Measurements from ENCODE around the gene BRAF. TPM values are rescaled to one million over a fixed set of nuclear protein-coding genes. Genes with fewer than 3 reads are reported as not detected.
"Not testable (repeated sequence)": the region's sequence is repeated elsewhere in the genome, so short reads cannot be mapped to it uniquely, and the experiment has no call there.

Gene BRAF
- total RNA-seq, 1 donor from 2014 or later: 52.8 TPM

DNA sequence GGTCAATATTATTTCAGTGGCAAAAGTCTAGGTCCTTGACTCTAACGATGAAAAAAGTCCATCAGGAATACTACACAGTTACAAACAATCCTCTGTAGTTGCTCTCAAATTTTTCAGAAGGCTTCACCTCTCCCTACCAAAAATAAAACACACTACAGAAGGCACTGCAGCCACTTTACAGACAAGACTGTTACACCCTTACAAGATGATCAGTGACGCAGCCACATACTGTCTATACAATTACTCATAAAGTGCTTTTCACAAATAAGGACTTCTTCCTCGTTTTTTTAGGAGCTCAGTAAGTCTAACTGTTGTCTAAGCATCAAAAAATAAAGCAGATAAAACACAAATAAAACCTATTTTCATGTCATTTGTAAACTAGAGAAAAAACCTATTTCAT is 201.2 kb downstream of the BRAF start:
- peaks cover 0 to 6% of the 10 kb centered on the region in 2 donors for H3K36me3 ChIP-seq
- intact Hi-C loops (cut with DNase I): no loop called here
- TF ChIP-seq POLR2A (IDR thresholded peaks at IDR 0.05): no peak
- no peak for TF ChIP-seq POLR2AphosphoS5 (IDR thresholded peaks at IDR 0.05; ENCODE audit: insufficient read depth in 1 of 2, low read depth in 1 of 2)
- no peak for TF ChIP-seq CTCF (IDR thresholded peaks at IDR 0.05)
- H3K9me3 ChIP-seq: no peaks in the 10 kb centered on the region
- no peaks in the 10 kb centered on the region for H3K4me1 ChIP-seq
- H3K4me3 ChIP-seq: no peak overlapping the region
- no peak overlapping the region for H3K27ac ChIP-seq
- H3K27me3 ChIP-seq: no peaks in the 10 kb centered on the region
- DNase-seq (ENCODE audit: extremely low spot score in 2 of 2): no peak

DNA sequence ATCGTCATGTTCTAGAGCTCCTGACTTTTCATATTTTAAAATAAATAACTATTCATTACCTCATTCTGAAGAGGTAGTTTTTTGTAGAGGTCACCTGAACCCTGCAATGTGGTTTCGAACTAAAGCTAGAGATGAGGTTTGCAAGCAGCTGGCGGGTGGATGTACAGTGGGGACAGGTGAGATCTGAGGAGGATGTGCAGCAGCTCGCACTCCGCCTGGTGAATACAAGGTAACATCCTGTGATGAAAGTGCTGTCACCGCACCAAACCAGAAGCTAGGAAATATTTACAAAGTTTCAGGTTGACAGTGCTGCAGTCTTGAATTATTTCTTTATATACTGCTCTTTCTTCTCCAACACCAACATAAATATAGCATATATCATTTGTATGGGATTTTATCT is 201.7 kb downstream of the BRAF start:
- Histone ChIP-seq H3K9me3 (no peaks in the 10 kb centered on the region), H3K4me3 (no peak overlapping the region), H3K36me3 (peaks cover 0 to 6% of the 10 kb centered on the region in 2 donors), H3K4me1 (no peaks in the 10 kb centered on the region), H3K27me3 (no peaks in the 10 kb centered on the region), H3K27ac (no peak overlapping the region)
- DNase-seq (ENCODE audit: extremely low spot score in 2 of 2): no peak
- TF ChIP-seq POLR2AphosphoS5 (IDR thresholded peaks at IDR 0.05; ENCODE audit: insufficient read depth in 1 of 2, low read depth in 1 of 2): no peak
- TF ChIP-seq POLR2A (IDR thresholded peaks at IDR 0.05): no peak
- TF ChIP-seq CTCF (IDR thresholded peaks at IDR 0.05): no peak
- intact Hi-C loops (cut with DNase I): no loop called here

- no peak overlapping the region for H3K27ac ChIP-seq
- no peaks in the 10 kb centered on the region for H3K4me1 ChIP-seq
- no peak overlapping the region for H3K4me3 ChIP-seq
- H3K27me3 ChIP-seq: no peaks in the 10 kb centered on the region
- no peak for TF ChIP-seq POLR2AphosphoS5 (IDR thresholded peaks at IDR 0.05; ENCODE audit: insufficient read depth in 1 of 2, low read depth in 1 of 2)
- no peak for TF ChIP-seq CTCF (IDR thresholded peaks at IDR 0.05)
- intact Hi-C loops (cut with DNase I): no loop called here
- H3K9me3 ChIP-seq: no peaks in the 10 kb centered on the region
- DNase-seq (ENCODE audit: extremely low spot score in 2 of 2): no peak
- H3K36me3 ChIP-seq: peaks cover 0 to 6% of the 10 kb centered on the region in 2 donors
Measured at GRCh38 chr7:140722254-140722653, 202.5 kb downstream of the BRAF start.

GRCh38 chr7:140719721-140720120 is 205.0 kb downstream of the BRAF start:
- Histone ChIP-seq H3K4me1 (no peaks in the 10 kb centered on the region), H3K27me3 (no peaks in the 10 kb centered on the region), H3K27ac (no peak overlapping the region), H3K9me3 (no peaks in the 10 kb centered on the region), H3K4me3 (no peak overlapping the region), H3K36me3 (no peaks in the 10 kb centered on the region)
- no peak for TF ChIP-seq POLR2A (IDR thresholded peaks at IDR 0.05)
- no peak for TF ChIP-seq POLR2AphosphoS5 (IDR thresholded peaks at IDR 0.05; ENCODE audit: insufficient read depth in 1 of 2, low read depth in 1 of 2)
- intact Hi-C loops (cut with DNase I): no loop called here
- DNase-seq (ENCODE audit: extremely low spot score in 2 of 2): no peak

DNA sequence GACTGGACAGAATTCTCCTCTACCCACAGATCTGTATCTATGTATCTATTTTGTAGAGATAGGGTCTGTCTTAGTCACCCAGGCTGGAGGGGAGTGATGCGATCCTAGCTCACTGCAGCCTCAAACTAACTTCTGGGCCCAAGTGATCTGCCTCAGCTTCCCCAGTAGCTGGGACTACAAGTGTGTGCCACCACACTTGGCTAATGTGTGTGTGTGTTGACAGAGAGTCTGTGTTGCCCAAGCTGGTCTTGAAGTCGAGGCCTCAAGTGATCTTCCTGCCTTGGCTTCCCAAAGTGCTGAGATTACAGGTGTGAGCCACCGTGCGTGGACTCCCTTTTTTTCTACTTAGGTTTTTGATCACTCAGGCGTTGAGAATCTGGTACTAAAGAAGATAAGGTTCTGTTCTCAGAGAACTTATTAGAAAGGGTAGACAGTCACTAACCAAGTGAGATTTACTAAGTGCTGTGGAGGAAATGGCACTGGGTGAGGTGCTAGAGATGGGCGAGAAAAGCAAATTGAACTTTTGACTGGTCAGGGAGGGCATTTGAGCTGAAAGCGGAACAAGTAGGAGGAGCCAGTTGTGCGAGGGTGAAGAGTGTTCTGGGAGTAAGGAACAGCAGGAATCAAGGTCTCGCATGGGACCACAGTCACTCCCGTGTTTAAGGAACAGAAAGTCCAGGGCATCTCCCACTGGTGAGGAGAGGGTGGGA is 210.2 kb downstream of the BRAF start:
- no peaks in the 10 kb centered on the region for H3K27me3 ChIP-seq
- H3K27ac ChIP-seq: no peak overlapping the region
- peaks cover 0 to 4% of the 10 kb centered on the region in 2 donors for H3K36me3 ChIP-seq
- TF ChIP-seq POLR2AphosphoS5 (IDR thresholded peaks at IDR 0.05; ENCODE audit: insufficient read depth in 1 of 2, low read depth in 1 of 2) (no peak), POLR2A (IDR thresholded peaks at IDR 0.05) (no peak), CTCF (IDR thresholded peaks at IDR 0.05) (no peak)
- H3K4me3 ChIP-seq: no peak overlapping the region
- intact Hi-C loops (cut with DNase I): no loop called here
- H3K9me3 ChIP-seq: no peaks in the 10 kb centered on the region
- no peaks in the 10 kb centered on the region for H3K4me1 ChIP-seq
- no peak for DNase-seq (ENCODE audit: extremely low spot score in 2 of 2)

DNA sequence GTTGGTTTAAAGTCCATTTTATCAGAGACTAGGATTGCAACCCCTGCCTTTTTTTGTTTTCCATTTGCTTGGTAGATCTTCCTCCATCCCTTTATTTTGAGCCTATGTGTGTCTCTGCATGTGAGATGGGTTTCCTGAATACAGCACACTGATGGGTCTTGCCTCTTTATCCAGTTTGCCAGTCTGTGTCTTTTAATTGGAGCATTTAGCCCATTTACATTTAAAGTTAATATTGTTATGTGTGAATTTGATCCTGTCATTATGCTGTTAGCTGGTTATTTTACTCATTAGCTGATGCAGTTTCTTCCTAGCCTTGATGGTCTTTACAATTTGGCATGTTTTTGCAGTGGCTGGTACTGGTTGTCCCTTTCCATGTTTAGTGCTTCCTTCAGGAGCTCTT is 212.3 kb downstream of the BRAF start:
- not testable (repeated sequence) for DNase-seq (ENCODE audit: extremely low spot score in 2 of 2)

DNA sequence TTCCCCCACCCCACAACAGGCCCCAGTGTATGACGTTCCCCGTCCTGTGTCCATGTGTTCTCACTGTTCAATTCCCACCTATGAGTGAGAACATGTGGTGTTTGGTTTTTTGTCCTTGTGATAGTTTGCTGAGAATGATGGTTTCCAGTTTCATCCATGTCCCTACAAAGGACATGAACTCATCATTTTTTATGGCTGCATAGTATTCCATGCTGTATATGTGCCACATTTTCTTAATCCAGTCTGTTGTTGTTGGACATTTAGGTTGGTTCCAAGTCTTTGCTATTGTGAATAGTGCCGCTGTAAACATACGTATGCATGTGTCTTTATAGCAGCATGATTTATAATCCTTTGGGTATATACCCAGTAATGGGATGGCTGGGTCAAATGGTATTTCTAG is 216.0 kb downstream of the BRAF start:
- DNase-seq (ENCODE audit: extremely low spot score in 2 of 2); H3K4me1 ChIP-seq; H3K9me3 ChIP-seq; H3K4me3 ChIP-seq; H3K27ac ChIP-seq; H3K27me3 ChIP-seq; intact Hi-C loops (cut with DNase I): not testable (repeated sequence)
- peaks cover 0 to 31% of the 10 kb centered on the region in 2 donors for H3K36me3 ChIP-seq

More for the DNA sequence above, 212.3 kb downstream of the BRAF start:
- H3K4me1 ChIP-seq; H3K27me3 ChIP-seq; H3K27ac ChIP-seq; H3K4me3 ChIP-seq; intact Hi-C loops (cut with DNase I); H3K36me3 ChIP-seq; H3K9me3 ChIP-seq: not testable (repeated sequence)
